Loucy (cell line): ENCODE results near the gene MTA1.

Source experiments
- H2AFZ ChIP-seq: fragments of 200-600 bp; sonication (generic); 2 replicates; pipeline ENCODE4 v1.6.0; 2016; ENCODE audit warnings: antibody characterized with exemption, mild to moderate bottlenecking, low read length, moderate library complexity
- H3F3A ChIP-seq: fragments of 200-600 bp; 2 replicates; pipeline ENCODE4 v1.6.0; 2016; ENCODE audit warnings: antibody characterized with exemption, low read depth, mild to moderate bottlenecking
- H3K27me3 ChIP-seq: fragments of 200-600 bp; sonication (generic); 2 replicates; pipeline ENCODE4 v1.6.1; 2014; ENCODE audit warnings: low read length, mild to moderate bottlenecking; ENCODE audit not compliant: insufficient read depth, poor library complexity, severe bottlenecking
- H3K36me3 ChIP-seq: fragments of 200-600 bp; sonication (generic); 2 replicates; pipeline ENCODE4 v1.6.1; 2016; ENCODE audit warnings: low read length; ENCODE audit not compliant: insufficient read depth
- H3K4me1 ChIP-seq: fragments of 200-600 bp; sonication (generic); 2 replicates; pipeline ENCODE4 v1.5.1; 2014; ENCODE audit warnings: low read length, mild to moderate bottlenecking; ENCODE audit not compliant: insufficient read depth, poor library complexity, severe bottlenecking
- H3K4me2 ChIP-seq: fragments of 200-600 bp; sonication (generic); 2 replicates; pipeline ENCODE4 v1.6.0; 2014; ENCODE audit warnings: antibody characterized with exemption, low read length, low read depth, mild to moderate bottlenecking; ENCODE audit not compliant: poor library complexity, severe bottlenecking
- H3K4me3 ChIP-seq: fragments of 200-600 bp; sonication (generic); 2 replicates; pipeline ENCODE4 v1.5.1; 2014; ENCODE audit warnings: low read length, mild to moderate bottlenecking, mixed read lengths; ENCODE audit not compliant: poor library complexity, severe bottlenecking
- H3K79me2 ChIP-seq: fragments of 200-600 bp; sonication (generic); 2 replicates; pipeline ENCODE4 v1.6.1; 2014; ENCODE audit warnings: low read length; ENCODE audit not compliant: insufficient read depth
- H3K9ac ChIP-seq: fragments of 200-600 bp; sonication (generic); 2 replicates; pipeline ENCODE4 v1.6.0; 2014; ENCODE audit warnings: mild to moderate bottlenecking, low read depth, low read length, moderate library complexity; ENCODE audit not compliant: poor library complexity, severe bottlenecking
- H3K9me2 ChIP-seq: fragments of 200-600 bp; sonication (generic); replicated peaks from 2 replicates; pipeline ENCODE4 v1.6.1; 2016; ENCODE audit warnings: low read depth, low read length, mixed read lengths
- H3K9me3 ChIP-seq: fragments of 200-600 bp; sonication (generic); 2 replicates; pipeline ENCODE4 v1.6.1; 2014; ENCODE audit warnings: mild to moderate bottlenecking, antibody characterized with exemption, low read length, low read depth; ENCODE audit not compliant: insufficient read depth
- H4K20me1 ChIP-seq: fragments of 200-600 bp; sonication (generic); 2 replicates; pipeline ENCODE4 v1.6.0; 2014; ENCODE audit warnings: antibody characterized with exemption, low read length, mild to moderate bottlenecking; ENCODE audit not compliant: insufficient read depth, poor library complexity, severe bottlenecking
- EZH2phosphoT487 ChIP-seq: fragments of 200-600 bp; IDR thresholded peaks from 2 replicates; pipeline ENCODE4 v1.6.1; 2018; ENCODE audit warnings: antibody characterized with exemption, mild to moderate bottlenecking, moderate library complexity, borderline replicate concordance
- TF ChIP-seq, protein P1 (sequence below): fragments of 200-600 bp; sonication (generic); conservative IDR thresholded peaks from 2 replicates; pipeline ENCODE4 v1.5.1; 2014; ENCODE audit warnings: mild to moderate bottlenecking, antibody characterized with exemption, low read length

MTA1 gene

GRCh38 chr14:105500036-105500725, 80.6 kb downstream of the MTA1 start:
- no peaks in the 10 kb centered on the region for H3K4me1 ChIP-seq

DNA sequence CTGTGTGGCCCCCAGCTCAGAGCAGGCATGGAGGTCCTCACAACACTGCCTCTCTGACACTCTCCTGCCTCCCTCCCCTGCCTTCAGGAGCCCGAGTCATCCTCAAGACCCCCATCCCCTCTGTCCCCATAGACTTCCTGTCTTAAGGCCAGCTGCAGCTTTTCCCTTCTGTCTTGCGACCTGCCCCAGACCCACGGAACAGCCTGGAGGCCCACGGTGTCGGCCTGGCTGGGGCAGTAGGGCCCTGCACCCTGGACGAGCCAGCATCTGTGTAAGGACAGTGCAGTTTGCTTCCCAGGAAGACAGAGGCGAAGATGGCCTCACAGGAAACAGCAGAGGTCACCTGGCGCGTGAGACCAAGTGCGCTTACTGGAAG, 81.1 kb downstream of the MTA1 start:
- no peak overlapping the region for H3K4me3 ChIP-seq
- no peaks in the 10 kb centered on the region for H3K4me1 ChIP-seq
- no peaks in the 10 kb centered on the region for H4K20me1 ChIP-seq
- H3K9me2 ChIP-seq: no peaks in the 10 kb centered on the region
- H2AFZ ChIP-seq: no peak overlapping the region
- no peaks in the 10 kb centered on the region for H3F3A ChIP-seq
- H3K27me3 ChIP-seq: no peaks in the 10 kb centered on the region
- no peak overlapping the region for H3K9ac ChIP-seq
- no peaks in the 10 kb centered on the region for H3K79me2 ChIP-seq
- no peak for TF ChIP-seq EZH2phosphoT487
- TF ChIP-seq, protein P1, sequence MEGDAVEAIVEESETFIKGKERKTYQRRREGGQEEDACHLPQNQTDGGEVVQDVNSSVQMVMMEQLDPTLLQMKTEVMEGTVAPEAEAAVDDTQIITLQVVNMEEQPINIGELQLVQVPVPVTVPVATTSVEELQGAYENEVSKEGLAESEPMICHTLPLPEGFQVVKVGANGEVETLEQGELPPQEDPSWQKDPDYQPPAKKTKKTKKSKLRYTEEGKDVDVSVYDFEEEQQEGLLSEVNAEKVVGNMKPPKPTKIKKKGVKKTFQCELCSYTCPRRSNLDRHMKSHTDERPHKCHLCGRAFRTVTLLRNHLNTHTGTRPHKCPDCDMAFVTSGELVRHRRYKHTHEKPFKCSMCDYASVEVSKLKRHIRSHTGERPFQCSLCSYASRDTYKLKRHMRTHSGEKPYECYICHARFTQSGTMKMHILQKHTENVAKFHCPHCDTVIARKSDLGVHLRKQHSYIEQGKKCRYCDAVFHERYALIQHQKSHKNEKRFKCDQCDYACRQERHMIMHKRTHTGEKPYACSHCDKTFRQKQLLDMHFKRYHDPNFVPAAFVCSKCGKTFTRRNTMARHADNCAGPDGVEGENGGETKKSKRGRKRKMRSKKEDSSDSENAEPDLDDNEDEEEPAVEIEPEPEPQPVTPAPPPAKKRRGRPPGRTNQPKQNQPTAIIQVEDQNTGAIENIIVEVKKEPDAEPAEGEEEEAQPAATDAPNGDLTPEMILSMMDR: no peak
- H3K9me3 ChIP-seq: no peaks in the 10 kb centered on the region
- no peak overlapping the region for H3K4me2 ChIP-seq
- H3K36me3 ChIP-seq: no peaks in the 10 kb centered on the region

More at GRCh38 chr14:105500036-105500725, 80.6 kb downstream of the MTA1 start:
- no peaks in the 10 kb centered on the region for H3K9me2 ChIP-seq
- H3K79me2 ChIP-seq: no peaks in the 10 kb centered on the region
- TF ChIP-seq EZH2phosphoT487: no peak
- TF ChIP-seq, protein P1: no peak
- no peak overlapping the region for H2AFZ ChIP-seq
- H3F3A ChIP-seq: no peaks in the 10 kb centered on the region
- no peak overlapping the region for H3K4me3 ChIP-seq
- no peaks in the 10 kb centered on the region for H3K27me3 ChIP-seq
- H3K36me3 ChIP-seq: no peaks in the 10 kb centered on the region
- H4K20me1 ChIP-seq: no peaks in the 10 kb centered on the region
- H3K9ac ChIP-seq: no peak overlapping the region
- no peaks in the 10 kb centered on the region for H3K9me3 ChIP-seq
- H3K4me2 ChIP-seq: no peak overlapping the region

- Histone ChIP-seq H3K9ac (no peak overlapping the region), H3K4me3 (no peak overlapping the region), H3K4me1 (no peaks in the 10 kb centered on the region), H3K9me3 (no peaks in the 10 kb centered on the region), H3K9me2 (no peaks in the 10 kb centered on the region), H3K36me3 (no peaks in the 10 kb centered on the region), H2AFZ (no peak overlapping the region), H3K4me2 (no peak overlapping the region), H3K27me3 (no peaks in the 10 kb centered on the region), H3F3A (no peaks in the 10 kb centered on the region), H4K20me1 (no peaks in the 10 kb centered on the region), H3K79me2 (no peaks in the 10 kb centered on the region)
- TF ChIP-seq EZH2phosphoT487: no peak
- TF ChIP-seq, protein P1: no peak
Observed at GRCh38 chr14:105501504-105502291, 82.1 kb downstream of the MTA1 start.
